H9 (cell line): Measurements from ENCODE around the gene ALX4. TPM values are rescaled to one million over a fixed set of nuclear protein-coding genes. Genes with fewer than 3 reads are reported as not detected.

Source experiments
- DNase-seq: peaks from one replicate; pipeline ENCODE4 v3.0.0-alpha.2; 2017
- H2AFZ ChIP-seq: one replicate; pipeline ENCODE4 v1.6.1; 2013; ENCODE audit warnings: mild to moderate bottlenecking, low read length, control low read depth, moderate library complexity
- H2AK5ac ChIP-seq: 2 replicates; pipeline ENCODE4 v1.6.1; 2013; ENCODE audit warnings: low read length, control low read depth, mixed read lengths; ENCODE audit not compliant: insufficient read length
- H2BK120ac ChIP-seq: one replicate; pipeline ENCODE4 v1.6.1; 2013; ENCODE audit warnings: low read depth, mild to moderate bottlenecking, low read length, control low read depth, inconsistent platforms; ENCODE audit not compliant: poor library complexity, severe bottlenecking
- H2BK12ac ChIP-seq: 2 replicates; pipeline ENCODE4 v1.6.1; 2013; ENCODE audit warnings: low read length, control low read depth, mixed read lengths, low read depth; ENCODE audit not compliant: insufficient read length
- H2BK15ac ChIP-seq: 2 replicates; pipeline ENCODE4 v1.6.1; 2013; ENCODE audit warnings: low read depth, low read length, control low read depth
- H2BK20ac ChIP-seq: one replicate; pipeline ENCODE4 v1.6.1; 2013; ENCODE audit warnings: low read depth, mild to moderate bottlenecking, low read length, control low read depth, inconsistent platforms; ENCODE audit not compliant: poor library complexity, severe bottlenecking
- H2BK5ac ChIP-seq: 2 replicates; pipeline ENCODE4 v1.6.1; 2013; ENCODE audit warnings: low read length, control low read depth, mixed read lengths; ENCODE audit not compliant: insufficient read length
- H3K14ac ChIP-seq: 2 replicates; pipeline ENCODE4 v1.6.1; 2013; ENCODE audit warnings: low read length, control low read depth; ENCODE audit not compliant: insufficient read depth
- H3K18ac ChIP-seq: 2 replicates; pipeline ENCODE4 v1.6.1; 2013; ENCODE audit warnings: low read depth, mild to moderate bottlenecking, mixed read lengths, low read length, control low read depth; ENCODE audit not compliant: insufficient read length
- H3K23ac ChIP-seq: 2 replicates; pipeline ENCODE4 v1.6.1; 2013; ENCODE audit warnings: low read length, control low read depth, mixed read lengths, low read depth; ENCODE audit not compliant: insufficient read length
- H3K23me2 ChIP-seq: 2 replicates; pipeline ENCODE4 v1.6.1; 2013; ENCODE audit warnings: low read depth, mild to moderate bottlenecking, mixed read lengths, low read length, control low read depth; ENCODE audit not compliant: insufficient read length, poor library complexity, severe bottlenecking
- H3K27ac ChIP-seq: 2 replicates; pipeline ENCODE4 v1.5.1; 2013; ENCODE audit warnings: low read length, control low read depth, mixed read lengths, low read depth; ENCODE audit not compliant: insufficient read length
- H3K27me3 ChIP-seq: 2 replicates; pipeline ENCODE4 v1.6.1; 2013; ENCODE audit warnings: low read length, control low read depth, inconsistent platforms; ENCODE audit not compliant: insufficient read depth
- H3K4ac ChIP-seq: 2 replicates; pipeline ENCODE4 v1.6.1; 2013; ENCODE audit warnings: low read depth, mild to moderate bottlenecking, control low read depth, inconsistent platforms, low read length, moderate library complexity
- H3K4me1 ChIP-seq: 2 replicates; pipeline ENCODE4 v1.6.1; 2013; ENCODE audit warnings: low read length, control low read depth, inconsistent platforms; ENCODE audit not compliant: insufficient read depth
- H3K4me2 ChIP-seq: 2 replicates; pipeline ENCODE4 v1.6.1; 2013; ENCODE audit warnings: low read length, control low read depth, mixed read lengths; ENCODE audit not compliant: insufficient read length, insufficient read depth
- H3K56ac ChIP-seq: 2 replicates; pipeline ENCODE4 v1.6.1; 2013; ENCODE audit warnings: low read depth, mild to moderate bottlenecking, mixed read lengths, low read length, control low read depth; ENCODE audit not compliant: insufficient read length
- H3K79me1 ChIP-seq: 2 replicates; pipeline ENCODE4 v1.6.1; 2013; ENCODE audit warnings: low read depth, mild to moderate bottlenecking, moderate library complexity, low read length, control low read depth, inconsistent platforms; ENCODE audit not compliant: insufficient read depth, poor library complexity, severe bottlenecking
- H3K79me2 ChIP-seq: 2 replicates; pipeline ENCODE4 v1.6.1; 2013; ENCODE audit warnings: low read length, control low read depth, inconsistent platforms; ENCODE audit not compliant: insufficient read depth
- H3K9ac ChIP-seq: 2 replicates; pipeline ENCODE4 v1.6.1; 2013; ENCODE audit warnings: low read length, control low read depth, mixed read lengths; ENCODE audit not compliant: insufficient read length; ENCODE audit errors: extremely low read depth
- H3K9me3 ChIP-seq: one replicate; pipeline ENCODE4 v1.6.1; 2013; ENCODE audit warnings: low read depth, low read length, inconsistent platforms; ENCODE audit not compliant: control insufficient read depth
- H3T11ph ChIP-seq: one replicate; pipeline ENCODE4 v1.6.1; 2013; ENCODE audit warnings: mild to moderate bottlenecking, low read length, control low read depth, inconsistent platforms
- H4K20me1 ChIP-seq: one replicate; pipeline ENCODE4 v1.6.1; 2013; ENCODE audit not compliant: control insufficient read depth, insufficient read length, insufficient read depth
- H4K5ac ChIP-seq: 2 replicates; pipeline ENCODE4 v1.6.1; 2013; ENCODE audit warnings: low read depth, mild to moderate bottlenecking, mixed read lengths, low read length, control low read depth; ENCODE audit not compliant: insufficient read length
- H4K8ac ChIP-seq: replicated peaks from 2 replicates; pipeline ENCODE4 v1.6.1; 2013; ENCODE audit warnings: low read length, control low read depth, mixed read lengths, low read depth; ENCODE audit not compliant: insufficient read length
- H4K91ac ChIP-seq: 2 replicates; pipeline ENCODE4 v1.6.1; 2013; ENCODE audit warnings: low read depth, mild to moderate bottlenecking, moderate library complexity, mixed read lengths, low read length, control low read depth; ENCODE audit not compliant: insufficient read length
- H3K27ac Mint-ChIP-seq, 3 experiments: 2 replicates in 2 of 3; 3 replicates in 1 of 3; pipeline ENCODE4 v1.8.0; 2020 to 2021; ENCODE audit warnings: mixed read lengths in 3 of 3, mild to moderate bottlenecking in 1 of 3, moderate library complexity in 1 of 3
- H3K27me3 Mint-ChIP-seq: 2 replicates; pipeline ENCODE4 v1.8.0; 2021; ENCODE audit warnings: low read depth, mild to moderate bottlenecking, moderate library complexity, mixed read lengths
- H3K36me3 Mint-ChIP-seq, 3 experiments: 2 replicates in 2 of 3; 3 replicates in 1 of 3; pipeline ENCODE4 v1.8.0; 2020 to 2021; ENCODE audit warnings: low read depth in 3 of 3, mixed read lengths in 3 of 3; ENCODE audit not compliant: insufficient read depth in 1 of 3
- H3K4me1 Mint-ChIP-seq, 2 experiments: 2 replicates each; pipeline ENCODE4 v1.8.0; 2020; ENCODE audit warnings: mixed read lengths in 2 of 2
- H3K4me3 Mint-ChIP-seq, 2 experiments: 2 replicates in 1 of 2; 3 replicates in 1 of 2; pipeline ENCODE4 v1.8.0; 2020 to 2021; ENCODE audit warnings: mild to moderate bottlenecking in 2 of 2, mixed read lengths in 2 of 2, moderate library complexity in 1 of 2
- H3K9me3 Mint-ChIP-seq, 2 experiments: 2 replicates in 1 of 2; 3 replicates in 1 of 2; pipeline ENCODE4 v1.8.0; 2020; ENCODE audit warnings: mild to moderate bottlenecking in 2 of 2, mixed read lengths in 2 of 2, moderate library complexity in 1 of 2
- WGBS: extraction: QIAGEN DNeasy Blood & Tissue Kit; methylation state at CpG from one replicate; pipeline ENCODE4 v1.1.7; 2013; ENCODE audit warnings: missing lambda C conversion rate, low lambda C conversion rate, mixed read lengths; ENCODE audit not compliant: insufficient read length; ENCODE audit errors: extremely low coverage; 5-methylcytosine and 5-hydroxymethylcytosine counted together
- total RNA-seq: library from RNA; stranded (reverse); gene quantifications from 2 replicates; pipeline ENCODE4 v1.2.1, GENCODE V29; 2021
- TF ChIP-seq, protein P1 (sequence below): fragments of 200-600 bp; sonication (generic); conservative IDR thresholded peaks from 3 replicates; pipeline ENCODE4 v1.8.0; 2021; ENCODE audit warnings: antibody characterized with exemption, mild to moderate bottlenecking

ALX4 gene
- total RNA-seq, 1 experiment from 2014 or later = not detected

GRCh38 chr11:44243086-44243485, 66.9 kb downstream of the ALX4 start:
- TF ChIP-seq, protein P1, sequence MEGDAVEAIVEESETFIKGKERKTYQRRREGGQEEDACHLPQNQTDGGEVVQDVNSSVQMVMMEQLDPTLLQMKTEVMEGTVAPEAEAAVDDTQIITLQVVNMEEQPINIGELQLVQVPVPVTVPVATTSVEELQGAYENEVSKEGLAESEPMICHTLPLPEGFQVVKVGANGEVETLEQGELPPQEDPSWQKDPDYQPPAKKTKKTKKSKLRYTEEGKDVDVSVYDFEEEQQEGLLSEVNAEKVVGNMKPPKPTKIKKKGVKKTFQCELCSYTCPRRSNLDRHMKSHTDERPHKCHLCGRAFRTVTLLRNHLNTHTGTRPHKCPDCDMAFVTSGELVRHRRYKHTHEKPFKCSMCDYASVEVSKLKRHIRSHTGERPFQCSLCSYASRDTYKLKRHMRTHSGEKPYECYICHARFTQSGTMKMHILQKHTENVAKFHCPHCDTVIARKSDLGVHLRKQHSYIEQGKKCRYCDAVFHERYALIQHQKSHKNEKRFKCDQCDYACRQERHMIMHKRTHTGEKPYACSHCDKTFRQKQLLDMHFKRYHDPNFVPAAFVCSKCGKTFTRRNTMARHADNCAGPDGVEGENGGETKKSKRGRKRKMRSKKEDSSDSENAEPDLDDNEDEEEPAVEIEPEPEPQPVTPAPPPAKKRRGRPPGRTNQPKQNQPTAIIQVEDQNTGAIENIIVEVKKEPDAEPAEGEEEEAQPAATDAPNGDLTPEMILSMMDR = no peak
- Histone ChIP-seq H3K23me2 (no peaks in the 10 kb centered on the region), H3K27me3 (no peaks in the 10 kb centered on the region), H2AFZ (no peak overlapping the region), H3K4me1 (peaks cover 13% of the 10 kb centered on the region; the same call in 1 of the 2 replicates), H3K27ac (peak overlapping the region; percentile 25), H3K9ac (no peak overlapping the region), H3T11ph (peak overlapping the region; percentile 30), H3K79me1 (no peaks in the 10 kb centered on the region), H3K9me3 (no peaks in the 10 kb centered on the region), H2BK20ac (no peak overlapping the region), H2AK5ac (no peak overlapping the region), H4K20me1 (no peaks in the 10 kb centered on the region), H2BK12ac (peak overlapping the region; percentile 5), H2BK5ac (no peak overlapping the region), H3K14ac (peak overlapping the region; percentile 66; the same call in 1 of the 2 replicates), H4K5ac (no peak overlapping the region), H3K79me2 (no peaks in the 10 kb centered on the region), H4K8ac (no peak overlapping the region), H2BK15ac (no peak overlapping the region), H3K4me2 (no peak overlapping the region), H3K18ac (peak overlapping the region; percentile 43), H3K23ac (no peak overlapping the region), H2BK120ac (no peak overlapping the region), H4K91ac (no peak overlapping the region), H3K56ac (no peak overlapping the region), H3K4ac (no peak overlapping the region)
- H3K27ac Mint-ChIP-seq = peak overlapping the region; percentile 69 to 98 (median 92)
- H3K27me3 Mint-ChIP-seq = no peaks in the 10 kb centered on the region
- no CpG with 5 or more reads among the region's 5 CpGs for WGBS
- peaks cover 42 to 45% of the 10 kb centered on the region in 2 experiments for H3K4me1 Mint-ChIP-seq
- H3K36me3 Mint-ChIP-seq = peaks cover 13 to 25% (median 14%) of the 10 kb centered on the region in 3 experiments; a peak in 6 of 7 replicates
- H3K4me3 Mint-ChIP-seq = peak overlapping the region in 1 of 2 experiments; percentile 52; a peak in 2 of 5 replicates
- H3K9me3 Mint-ChIP-seq = no peaks in the 10 kb centered on the region
- DNase-seq = no peak
